ENCODE measurements around the gene TXN. TPM values are rescaled to one million over a fixed set of nuclear protein-coding genes. Genes with fewer than 3 reads are reported as not detected.

TXN gene
- total RNA-seq, 1 experiment from 2014 or later = 280 TPM

DNA sequence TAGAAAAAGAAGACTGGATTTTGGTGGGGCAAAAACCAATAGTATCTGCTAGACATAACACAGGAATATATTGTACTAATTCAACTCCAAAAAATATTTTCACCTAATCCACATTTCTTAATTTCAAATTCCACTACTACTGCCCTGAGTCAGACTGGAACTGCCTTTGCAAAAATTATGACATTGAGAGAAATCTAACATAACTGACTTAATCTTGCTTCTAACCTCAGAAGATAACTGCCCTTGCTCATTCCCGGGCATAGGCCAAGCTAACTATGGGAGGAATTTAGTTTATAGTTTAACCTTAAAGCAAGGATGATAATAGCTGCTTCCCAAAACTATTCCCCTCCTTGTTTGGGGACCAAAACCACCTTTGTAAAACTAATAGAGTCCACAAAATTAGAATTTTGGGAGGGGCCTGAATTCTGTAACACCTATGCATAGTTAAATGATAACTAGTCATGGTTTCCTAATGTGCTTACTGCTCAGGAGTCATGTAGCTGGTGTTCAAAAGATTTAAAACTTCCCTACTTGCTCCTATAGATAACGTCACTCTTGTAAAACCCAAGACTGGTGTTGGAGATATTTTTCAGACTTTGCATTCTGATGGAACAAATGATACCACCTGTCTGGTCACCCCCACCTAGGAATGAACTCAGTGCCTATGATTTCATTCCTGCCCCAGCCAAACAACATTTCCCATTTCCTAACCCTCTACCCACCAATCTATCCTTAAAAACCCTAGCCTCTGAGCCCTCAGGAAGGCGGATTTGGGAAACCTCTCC is 14.1 kb upstream of the TXN start:
- H3K4me1 ChIP-seq (ENCODE audit: insufficient read depth, low read length) = no peaks in the 10 kb centered on the region
- WGBS (ENCODE audit: extremely low coverage, insufficient read length, low lambda C conversion rate) = no CpG with 5 or more reads among the region's 3 CpGs
- no peak overlapping the region for H2BK15ac ChIP-seq (ENCODE audit: low read depth, low read length)
- H3K18ac ChIP-seq (ENCODE audit: insufficient read length, low read depth, low read length) = no peak overlapping the region
- Mint-ChIP-seq H3K36me3 (ENCODE audit: insufficient read depth in 1 of 3, low read depth in 3 of 3) (no peaks in the 10 kb centered on the region), H3K4me1 (no peaks in the 10 kb centered on the region), H3K27me3 (ENCODE audit: low read depth) (no peaks in the 10 kb centered on the region), H3K9me3 (peaks cover 0 to 3% of the 10 kb centered on the region in 2 experiments; a peak in 2 of 5 replicates), H3K27ac (no peak overlapping the region), H3K4me3 (no peak overlapping the region)
- H3T11ph ChIP-seq (ENCODE audit: low read length) = no peak overlapping the region
- no peaks in the 10 kb centered on the region for H3K23me2 ChIP-seq (ENCODE audit: insufficient read length, low read depth, low read length, poor library complexity, severe bottlenecking)
- no peaks in the 10 kb centered on the region for H3K27me3 ChIP-seq (ENCODE audit: insufficient read depth, low read length)
- no peak overlapping the region for H3K27ac ChIP-seq (ENCODE audit: insufficient read length, low read depth, low read length)
- no peaks in the 10 kb centered on the region for H3K9me3 ChIP-seq (ENCODE audit: control insufficient read depth, low read depth, low read length)
- DNase-seq = no peak
- no peak overlapping the region for H4K91ac ChIP-seq (ENCODE audit: insufficient read length, low read depth, low read length)
- H3K4me2 ChIP-seq (ENCODE audit: insufficient read depth, insufficient read length, low read length) = no peak overlapping the region
- H2AFZ ChIP-seq (ENCODE audit: low read length) = no peak overlapping the region
- no peak overlapping the region for H4K8ac ChIP-seq (replicated peaks; ENCODE audit: insufficient read length, low read depth, low read length)
- no peak overlapping the region for H2BK20ac ChIP-seq (ENCODE audit: low read depth, low read length, poor library complexity, severe bottlenecking)
- no peaks in the 10 kb centered on the region for H4K20me1 ChIP-seq (ENCODE audit: control insufficient read depth, insufficient read depth, insufficient read length)
- H2BK12ac ChIP-seq (ENCODE audit: insufficient read length, low read depth, low read length) = no peak overlapping the region
- no peak overlapping the region for H3K4ac ChIP-seq (ENCODE audit: low read depth, low read length)
- no peak overlapping the region for H4K5ac ChIP-seq (ENCODE audit: insufficient read length, low read depth, low read length)
- H2AK5ac ChIP-seq (ENCODE audit: insufficient read length, low read length) = no peak overlapping the region
- no peak overlapping the region for H3K56ac ChIP-seq (ENCODE audit: insufficient read length, low read depth, low read length)
- H3K14ac ChIP-seq (ENCODE audit: insufficient read depth, low read length) = no peak overlapping the region
- TF ChIP-seq CTCF (conservative IDR thresholded peaks at IDR 0.05) = no peak
- H2BK120ac ChIP-seq (ENCODE audit: low read depth, low read length, poor library complexity, severe bottlenecking) = no peak overlapping the region
- no peak overlapping the region for H3K9ac ChIP-seq (ENCODE audit: extremely low read depth, insufficient read length, low read length)
- no peak overlapping the region for H3K23ac ChIP-seq (ENCODE audit: insufficient read length, low read depth, low read length)
- no peaks in the 10 kb centered on the region for H3K79me2 ChIP-seq (ENCODE audit: insufficient read depth, low read length)
- H3K79me1 ChIP-seq (ENCODE audit: insufficient read depth, low read depth, low read length, poor library complexity, severe bottlenecking) = no peaks in the 10 kb centered on the region
- no peak overlapping the region for H2BK5ac ChIP-seq (ENCODE audit: insufficient read length, low read length)

Measured in H9 (cell line).